Measurements from ENCODE around the gene CD74.
"Not testable (repeated sequence)": the region's sequence is repeated elsewhere in the genome, so short reads cannot be mapped to it uniquely, and the experiment has no call there.

Gene CD74

GRCh38 chr5:150441813-150442698, 29.3 kb upstream of the CD74 start:
- no peak for DNase-seq

GRCh38 chr5:150440948-150441812, 28.5 kb upstream of the CD74 start:
- DNase-seq = no peak

DNA sequence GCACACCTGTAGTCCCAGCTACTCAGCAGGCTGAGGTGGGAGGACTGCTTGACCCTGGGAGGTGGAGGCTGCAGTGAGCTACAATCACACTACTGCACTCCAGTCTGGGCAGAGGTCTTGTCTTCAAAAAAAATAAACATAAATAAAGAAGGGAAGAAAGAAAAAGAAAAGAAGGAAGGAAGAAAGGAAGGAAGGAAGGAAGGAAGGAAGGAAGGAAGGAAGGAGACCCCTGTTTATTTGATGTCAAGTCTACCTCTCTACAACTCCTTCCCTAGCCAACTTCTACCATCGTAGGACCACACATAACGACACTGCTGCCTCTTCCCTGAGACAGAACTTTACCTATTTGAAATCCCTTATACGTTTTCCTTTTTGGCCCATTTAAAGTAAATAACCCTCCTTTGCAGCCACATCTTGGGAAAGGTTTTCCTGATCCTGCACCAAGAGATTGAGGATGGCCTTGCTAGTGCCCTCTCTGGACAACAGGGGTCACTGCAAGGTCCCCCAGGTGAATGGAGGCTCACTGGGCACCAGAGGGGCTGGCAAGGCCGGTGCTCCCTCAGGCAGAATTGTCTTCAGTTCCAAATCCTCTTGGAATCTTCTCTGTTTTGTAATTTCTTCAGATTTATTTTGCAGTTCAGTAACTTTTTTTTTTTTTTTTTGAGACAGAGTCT, 26.3 kb upstream of the CD74 start:
- no peak for DNase-seq

DNA sequence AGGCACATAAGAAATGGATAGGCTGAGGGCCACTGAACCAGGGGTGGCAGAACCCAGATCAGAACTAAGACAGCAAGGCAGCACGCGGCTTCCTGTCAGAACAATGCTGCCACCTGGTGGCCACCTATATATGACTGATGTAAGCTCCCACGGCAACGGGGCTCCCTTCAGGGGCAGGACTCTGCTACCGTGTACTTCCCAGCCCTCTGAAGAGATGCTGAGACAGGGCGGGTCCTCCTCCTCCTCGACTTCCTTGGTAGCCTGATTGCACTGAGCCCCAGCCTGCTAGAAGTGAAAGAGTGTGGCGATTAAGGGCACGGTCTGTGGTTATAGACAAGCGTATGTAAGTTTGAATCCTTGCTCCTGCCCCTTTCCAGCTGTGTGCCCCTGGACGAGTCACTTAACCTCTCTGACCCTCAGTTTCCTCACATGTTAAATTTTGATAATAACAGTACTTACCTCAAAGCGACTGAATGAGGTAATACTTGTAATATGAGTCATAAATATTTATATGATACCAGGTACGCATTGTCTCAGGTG, 23.5 kb upstream of the CD74 start:
- peak; percentile 87 for DNase-seq

GRCh38 chr5:150434464-150434863, 21.8 kb upstream of the CD74 start:
- DNase-seq = no peak

DNA sequence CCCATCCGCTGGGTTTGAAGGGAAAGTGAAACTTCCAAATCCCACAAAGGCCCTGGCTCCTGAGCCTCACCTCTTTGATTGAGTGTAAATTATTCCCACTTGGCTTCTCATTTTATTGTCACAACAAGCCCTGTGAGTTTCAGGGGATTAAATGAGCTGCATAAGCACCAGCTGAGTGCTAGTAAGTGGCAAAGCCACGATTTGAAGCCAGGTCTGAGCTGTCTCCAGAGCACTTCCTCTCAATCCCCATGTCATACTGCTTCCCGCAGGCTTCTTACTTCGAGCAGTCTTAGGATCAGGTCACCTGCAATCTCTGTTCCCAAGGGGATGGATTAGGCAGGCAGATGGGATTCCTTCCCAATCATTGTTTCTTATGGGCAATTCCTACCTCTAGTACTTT, 18.9 kb upstream of the CD74 start:
- DNase-seq = no peak

- no peak for DNase-seq
These were observed 18.3 kb upstream of the CD74 start for GRCh38 chr5:150431048-150431447.

DNA sequence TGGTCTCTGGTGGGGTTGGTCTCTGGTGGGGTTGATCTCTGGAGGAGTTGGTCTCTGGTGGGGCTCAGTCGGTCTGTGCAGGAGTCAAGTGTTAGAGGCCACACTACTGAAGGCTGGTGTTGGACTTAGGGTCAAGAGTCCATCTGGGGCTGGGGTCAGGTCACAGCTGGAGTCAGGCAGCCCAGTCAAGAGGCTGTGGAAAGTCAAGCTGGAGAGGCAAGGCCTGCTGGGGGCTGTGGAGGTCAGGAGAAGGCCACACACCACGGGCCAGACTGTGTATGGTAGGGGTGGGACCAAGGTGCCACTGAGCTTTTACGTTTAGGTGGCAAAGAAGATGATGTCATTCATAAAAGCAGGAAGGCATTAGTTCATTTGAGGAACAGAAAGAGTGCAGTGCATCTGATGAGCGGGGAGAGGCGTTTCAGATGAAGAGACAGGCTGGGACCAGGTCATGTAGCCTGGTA, 16.7 kb upstream of the CD74 start:
- DNase-seq = no peak

- DNase-seq = no peak
These were observed 16.3 kb upstream of the CD74 start for GRCh38 chr5:150428978-150429377.

GRCh38 chr5:150428106-150428876, 15.6 kb upstream of the CD74 start:
- DNase-seq = peak; percentile 59

- peak; percentile 74 for DNase-seq
These were observed 13.5 kb upstream of the CD74 start for GRCh38 chr5:150426165-150426564.

DNA sequence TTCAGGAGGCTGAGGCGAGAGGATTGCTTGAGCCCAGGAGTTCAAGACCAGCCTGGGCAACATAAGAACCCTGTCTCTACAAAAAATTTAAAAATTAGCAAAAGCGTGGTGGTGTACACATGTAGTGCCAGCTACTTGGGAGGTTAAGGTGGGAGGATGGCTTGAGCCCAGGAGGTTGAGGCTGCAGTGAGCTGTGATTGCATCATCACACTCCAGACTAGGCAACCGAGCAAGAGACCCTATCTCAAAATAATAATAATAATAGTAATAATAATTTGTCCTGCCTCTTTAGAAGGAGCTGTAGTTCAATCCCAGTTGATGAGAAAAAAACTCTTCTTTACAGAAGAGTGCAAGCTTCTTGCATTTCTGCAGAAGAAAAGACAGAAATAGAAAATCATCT, 10.0 kb upstream of the CD74 start:
- no peak for DNase-seq

GRCh38 chr5:150422075-150422474, 9.4 kb upstream of the CD74 start:
- DNase-seq = no peak

DNA sequence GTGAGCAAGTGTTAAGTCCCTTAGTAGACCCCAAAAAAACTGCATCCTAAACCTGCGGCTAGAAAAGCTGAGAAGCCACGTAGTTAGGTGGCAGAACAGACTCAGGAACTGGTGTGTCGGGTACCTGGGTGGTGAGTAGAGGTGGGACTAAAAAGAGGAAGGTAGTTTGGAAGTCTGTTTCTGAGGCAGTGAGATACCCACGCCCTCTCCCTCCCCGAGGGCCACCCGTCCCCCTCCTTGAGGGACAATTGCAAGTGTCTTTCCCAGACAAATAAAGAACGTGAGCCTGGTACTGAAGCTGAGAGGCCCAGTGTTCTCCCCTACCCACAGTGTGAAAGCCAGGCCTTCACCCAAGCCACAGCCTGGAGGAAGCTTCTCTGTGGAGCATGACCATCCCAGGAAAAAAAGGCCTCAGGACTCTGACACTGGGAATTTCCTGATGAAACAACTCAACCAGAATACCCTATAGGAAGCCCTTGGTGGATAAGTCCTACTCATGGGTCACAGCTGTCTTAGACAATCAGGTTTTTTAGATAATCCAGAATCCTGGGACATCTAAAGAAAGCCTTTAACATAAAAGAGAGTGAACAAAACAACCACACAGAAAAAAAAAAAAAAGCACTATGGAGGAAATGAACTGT, 7.0 kb upstream of the CD74 start:
- DNase-seq = no peak

- not testable (repeated sequence) for DNase-seq
These were observed 1.4 kb upstream of the CD74 start for GRCh38 chr5:150413902-150414790.

DNA sequence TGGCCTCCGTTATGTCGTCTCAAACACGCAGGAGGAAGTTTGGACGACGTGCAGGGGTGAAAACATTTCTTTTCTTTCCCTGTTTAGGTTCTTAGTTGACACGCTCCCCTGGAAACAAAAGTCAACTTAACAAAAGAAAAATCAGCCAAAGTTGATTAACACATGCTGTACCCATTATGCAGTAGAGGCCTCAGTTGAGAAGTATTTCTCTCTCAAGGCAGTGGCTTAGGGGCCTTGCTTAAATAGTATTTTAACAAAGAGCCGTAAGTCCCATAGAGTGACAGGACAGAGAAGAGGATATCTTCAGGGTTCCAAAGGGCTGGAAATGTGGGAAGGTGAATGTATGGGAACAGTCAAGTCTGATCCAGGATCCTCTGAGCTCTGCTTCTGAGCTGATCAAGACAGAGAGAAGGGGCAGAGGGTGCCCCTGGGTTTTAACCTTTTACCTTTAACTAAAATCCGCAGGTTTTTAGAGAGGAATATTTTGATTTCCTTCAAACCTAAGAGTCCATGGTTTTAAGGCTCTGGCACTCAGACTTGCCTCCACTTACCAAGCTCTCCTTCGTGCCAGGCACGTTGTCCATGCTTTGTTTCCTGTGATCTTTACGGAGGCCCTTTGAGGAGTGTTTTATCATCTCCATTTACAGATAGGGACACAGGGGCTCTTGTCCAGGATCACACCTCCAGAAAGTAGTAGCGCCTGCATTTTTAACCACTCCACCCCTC, 629 bp upstream of the CD74 start:
- DNase-seq = no peak

DNA sequence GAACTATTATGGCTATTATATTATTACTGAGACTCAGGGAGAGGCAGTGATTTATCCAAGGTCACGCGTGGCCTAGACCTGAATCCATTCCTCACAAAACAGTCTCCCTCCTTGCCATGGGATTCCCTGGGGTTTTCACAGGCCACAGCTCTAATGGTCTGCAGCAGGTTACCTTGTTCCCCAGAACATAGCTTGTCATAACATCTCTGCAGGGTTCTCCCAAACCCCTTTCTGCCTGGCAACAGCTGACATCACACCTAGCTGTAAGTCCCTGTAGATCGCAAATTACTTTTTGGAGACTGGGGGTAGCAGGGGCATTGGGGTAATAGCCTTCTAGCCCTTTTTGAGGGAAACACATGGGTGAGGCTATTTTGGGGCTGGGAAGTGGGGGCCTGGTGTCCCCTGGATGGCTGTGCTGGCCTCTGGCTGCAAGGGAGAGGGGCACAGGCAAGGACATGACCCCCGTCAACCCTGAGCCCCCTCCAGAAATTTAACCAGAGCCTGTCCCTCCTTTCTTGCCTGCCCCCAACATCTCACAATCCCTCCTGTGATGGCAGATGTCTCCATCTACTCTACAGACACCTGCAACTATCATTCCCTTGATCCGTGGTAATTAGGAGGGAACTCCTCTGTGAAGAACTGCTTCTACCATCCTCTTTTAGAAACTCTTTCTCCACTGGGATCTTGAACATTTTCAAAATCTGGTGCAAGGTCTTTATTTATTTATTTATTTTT, 1.3 kb downstream of the CD74 start:
- DNase-seq = peak; percentile 48

DNA sequence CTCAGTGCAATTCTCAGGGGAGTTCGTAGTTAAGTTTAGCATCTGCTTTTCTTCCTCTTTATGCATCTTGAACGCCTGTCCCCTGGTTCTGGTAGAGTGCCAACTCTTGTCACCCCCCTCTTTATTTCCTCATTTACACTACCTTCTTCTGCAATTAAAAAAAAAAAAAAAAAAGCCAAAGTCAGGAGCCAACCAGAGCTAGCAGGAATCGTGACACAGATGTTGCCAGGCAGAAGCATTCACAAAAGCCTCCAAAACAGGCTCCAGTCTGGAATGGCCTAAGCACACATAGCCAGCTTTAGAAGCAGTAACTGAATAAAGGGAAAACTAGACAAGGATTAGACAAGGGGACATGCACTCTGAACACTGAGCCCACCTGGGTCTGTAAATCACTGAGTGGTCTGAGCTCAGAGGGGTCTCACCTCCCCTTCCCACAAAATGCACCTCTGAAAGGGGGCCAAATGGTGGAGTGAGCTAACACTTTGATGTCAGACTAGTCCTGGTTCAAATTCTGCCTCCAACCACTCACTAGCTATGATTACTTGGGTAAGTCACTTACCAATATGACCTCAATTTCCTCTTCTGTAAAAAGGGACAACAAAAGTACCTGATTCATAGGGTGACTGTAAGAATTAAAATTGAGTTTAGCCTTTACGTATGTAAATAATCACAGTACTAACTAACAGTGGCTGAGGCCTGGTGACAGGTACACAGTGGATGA, 2.0 kb downstream of the CD74 start:
- DNase-seq = peak; percentile 68
